Activated CD8-positive, alpha-beta T cell treated with anti-CD3 and anti-CD28 coated beads for 36 hours (primary cell): ENCODE results near the gene CACNA2D3. TPM values are rescaled to one million over a fixed set of nuclear protein-coding genes. Genes with fewer than 3 reads are reported as not detected.

Experiments
- ATAC-seq: fragments of 200-7000 bp; cut with Tn5 transposase; one replicate; pipeline ENCODE4 v1.10.0; 2021; ENCODE audit warnings: mild to moderate bottlenecking, moderate library complexity
- CTCF ChIA-PET: fragments of 350-600 bp; sonication (Branson Sonifier 250); formaldehyde crosslinking; loops from one replicate; lab custom pipeline; 2021; ENCODE audit warnings: antibody characterized with exemption; lab: Charles Lee
- POLR2A ChIA-PET: fragments of 350-600 bp; sonication (Branson Sonifier 250); formaldehyde crosslinking; loops from one replicate; lab custom pipeline; 2021; ENCODE audit warnings: antibody characterized with exemption; lab: Charles Lee
- DNase-seq: peaks from one replicate; pipeline ENCODE4 v3.0.0-alpha.2; 2020
- H3K27ac Mint-ChIP-seq: one replicate; pipeline ENCODE4 v1.8.0; 2021; ENCODE audit warnings: mild to moderate bottlenecking, mixed read lengths
- H3K27me3 Mint-ChIP-seq: one replicate; pipeline ENCODE4 v1.8.0; 2021; ENCODE audit warnings: mixed read lengths
- H3K36me3 Mint-ChIP-seq: one replicate; pipeline ENCODE4 v1.8.0; 2021; ENCODE audit warnings: low read depth, mixed read lengths
- H3K4me1 Mint-ChIP-seq: one replicate; pipeline ENCODE4 v1.8.0; 2021; ENCODE audit warnings: low read depth, mixed read lengths
- H3K4me3 Mint-ChIP-seq: one replicate; pipeline ENCODE4 v1.8.0; 2021; ENCODE audit warnings: mild to moderate bottlenecking, moderate library complexity, mixed read lengths
- H3K9me3 Mint-ChIP-seq: one replicate; pipeline ENCODE4 v1.8.0; 2021; ENCODE audit warnings: mixed read lengths
- intact Hi-C: fragments of 100-400 bp; cut with micrococcal nuclease; formaldehyde crosslinking; loops from one replicate; pipeline ENCODE4 v1.10.0; 2022
- total RNA-seq, 2 experiments: library from RNA; stranded (reverse); gene quantifications; one replicate each; pipeline ENCODE4 v1.2.3, GENCODE V29; 2021
- TF ChIP-seq, protein P1 (sequence below): fragments of 200-600 bp; IDR thresholded peaks from one replicate; pipeline ENCODE4 v1.8.0; 2022; ENCODE audit warnings: antibody characterized with exemption, mild to moderate bottlenecking

Gene CACNA2D3
- total RNA-seq, 2 experiments from 2014 or later = not detected

DNA sequence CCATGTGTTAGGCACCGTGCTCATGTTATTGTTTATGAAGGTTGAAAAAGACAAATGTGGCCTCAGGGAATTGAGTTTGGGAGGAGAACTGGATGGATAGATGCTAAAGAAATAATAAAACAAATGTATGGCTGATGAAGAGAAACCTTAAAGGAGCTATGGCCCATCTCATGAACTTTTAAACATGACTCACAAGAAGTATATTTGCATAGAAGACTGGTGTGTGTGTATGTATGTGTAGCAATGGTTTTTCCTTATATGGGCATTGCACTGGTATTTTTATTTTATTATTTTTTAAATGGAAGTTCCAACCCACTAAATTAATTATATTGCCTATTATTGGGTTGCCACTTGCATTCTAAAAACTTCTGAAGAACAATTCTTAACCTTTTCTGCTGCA lies 31.1 kb downstream of the CACNA2D3 start:
- H3K27ac Mint-ChIP-seq = no peak overlapping the region
- no peaks in the 10 kb centered on the region for H3K36me3 Mint-ChIP-seq
- no peaks in the 10 kb centered on the region for H3K27me3 Mint-ChIP-seq
- no peak overlapping the region for H3K4me3 Mint-ChIP-seq
- H3K9me3 Mint-ChIP-seq = no peaks in the 10 kb centered on the region
- no peaks in the 10 kb centered on the region for H3K4me1 Mint-ChIP-seq
- CTCF ChIA-PET = no interaction called here
- TF ChIP-seq, protein P1, sequence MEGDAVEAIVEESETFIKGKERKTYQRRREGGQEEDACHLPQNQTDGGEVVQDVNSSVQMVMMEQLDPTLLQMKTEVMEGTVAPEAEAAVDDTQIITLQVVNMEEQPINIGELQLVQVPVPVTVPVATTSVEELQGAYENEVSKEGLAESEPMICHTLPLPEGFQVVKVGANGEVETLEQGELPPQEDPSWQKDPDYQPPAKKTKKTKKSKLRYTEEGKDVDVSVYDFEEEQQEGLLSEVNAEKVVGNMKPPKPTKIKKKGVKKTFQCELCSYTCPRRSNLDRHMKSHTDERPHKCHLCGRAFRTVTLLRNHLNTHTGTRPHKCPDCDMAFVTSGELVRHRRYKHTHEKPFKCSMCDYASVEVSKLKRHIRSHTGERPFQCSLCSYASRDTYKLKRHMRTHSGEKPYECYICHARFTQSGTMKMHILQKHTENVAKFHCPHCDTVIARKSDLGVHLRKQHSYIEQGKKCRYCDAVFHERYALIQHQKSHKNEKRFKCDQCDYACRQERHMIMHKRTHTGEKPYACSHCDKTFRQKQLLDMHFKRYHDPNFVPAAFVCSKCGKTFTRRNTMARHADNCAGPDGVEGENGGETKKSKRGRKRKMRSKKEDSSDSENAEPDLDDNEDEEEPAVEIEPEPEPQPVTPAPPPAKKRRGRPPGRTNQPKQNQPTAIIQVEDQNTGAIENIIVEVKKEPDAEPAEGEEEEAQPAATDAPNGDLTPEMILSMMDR = no peak
- intact Hi-C loops = no loop called here
- ATAC-seq = no peak
- no peak for DNase-seq
- POLR2A ChIA-PET = interaction anchor here (0.7 kb wide), 1 partner anchor 141 kb away, joined by 3 read pairs; no protein-coding TSS in a partner anchor

DNA sequence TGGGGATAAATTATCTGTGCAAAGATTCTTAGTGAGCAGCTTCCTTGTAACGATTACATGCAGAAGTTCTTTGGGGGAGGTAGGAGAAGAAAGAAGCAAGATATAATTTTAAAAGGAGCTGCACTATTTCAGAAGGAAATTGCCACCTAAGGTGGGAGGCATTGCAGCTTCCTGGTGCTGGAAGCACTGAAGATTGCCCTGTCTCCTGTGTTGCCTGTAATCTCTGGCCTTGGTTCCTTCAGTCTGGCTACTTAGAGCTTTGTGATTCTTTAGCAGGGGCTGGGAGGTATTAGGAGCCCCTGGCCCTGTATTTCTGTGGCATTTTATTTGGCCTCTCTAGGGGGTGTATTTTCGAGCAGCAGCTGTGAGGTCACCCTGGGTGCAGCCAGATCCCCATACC lies 35.5 kb downstream of the CACNA2D3 start:
- DNase-seq (no peak), ATAC-seq (no peak)
- no peak overlapping the region for H3K4me3 Mint-ChIP-seq
- TF ChIP-seq, protein P1 = no peak
- CTCF ChIA-PET = no interaction called here
- intact Hi-C loops = no loop called here
- POLR2A ChIA-PET = no interaction called here
- H3K36me3 Mint-ChIP-seq = no peaks in the 10 kb centered on the region
- no peaks in the 10 kb centered on the region for H3K4me1 Mint-ChIP-seq
- no peaks in the 10 kb centered on the region for H3K9me3 Mint-ChIP-seq
- H3K27ac Mint-ChIP-seq = no peak overlapping the region
- no peaks in the 10 kb centered on the region for H3K27me3 Mint-ChIP-seq

DNA sequence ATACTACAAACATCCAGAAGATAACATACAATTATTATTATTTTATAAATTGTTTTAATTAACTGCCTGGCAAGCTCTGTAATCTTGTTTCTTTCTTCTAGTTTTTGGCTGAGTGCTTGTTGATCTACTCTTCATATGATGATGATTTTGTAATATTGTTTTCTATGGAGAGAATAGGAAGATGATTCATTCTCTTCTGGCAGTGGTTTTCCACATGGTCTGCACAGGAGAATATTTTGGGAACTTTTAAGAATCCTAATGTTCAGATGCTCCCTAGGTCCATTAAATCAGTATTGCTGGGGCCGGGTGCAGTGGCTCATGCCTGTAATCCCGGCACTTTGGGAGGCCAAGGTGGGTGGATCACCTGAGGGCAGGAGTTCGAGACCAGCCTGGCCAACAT lies 37.6 kb downstream of the CACNA2D3 start:
- intact Hi-C loops = no loop called here
- H3K36me3 Mint-ChIP-seq = no peaks in the 10 kb centered on the region
- ATAC-seq (no peak), DNase-seq (no peak)
- ChIA-PET POLR2A (interaction anchor here (0.6 kb wide), 1 partner anchor 749 kb away, joined by 3 read pairs; no protein-coding TSS in a partner anchor), CTCF (no interaction called here)
- H3K4me1 Mint-ChIP-seq = no peaks in the 10 kb centered on the region
- no peak overlapping the region for H3K27ac Mint-ChIP-seq
- H3K27me3 Mint-ChIP-seq = no peaks in the 10 kb centered on the region
- no peaks in the 10 kb centered on the region for H3K9me3 Mint-ChIP-seq
- no peak overlapping the region for H3K4me3 Mint-ChIP-seq
- TF ChIP-seq, protein P1 = no peak

DNA sequence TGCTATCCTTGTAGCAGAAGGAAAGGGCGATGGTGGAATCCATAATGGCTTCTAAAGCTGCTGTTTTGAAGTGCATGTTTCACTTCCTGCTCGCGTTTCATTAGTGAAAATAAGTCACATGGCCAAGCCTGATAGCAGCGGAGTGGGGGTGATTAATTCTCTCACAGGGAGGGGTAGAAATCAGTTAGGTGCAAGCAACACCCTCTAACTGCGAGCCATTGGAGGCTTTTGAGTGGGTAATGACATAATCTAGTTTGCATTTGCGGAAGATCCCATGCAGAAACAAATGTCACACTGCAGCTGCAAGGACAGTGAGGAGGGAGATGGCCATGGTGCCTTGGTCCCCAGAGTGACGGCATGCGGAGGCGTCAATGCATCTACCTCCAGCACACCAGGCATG lies 41.1 kb downstream of the CACNA2D3 start:
- intact Hi-C loops = no loop called here
- POLR2A ChIA-PET = no interaction called here
- ATAC-seq (no peak), DNase-seq (no peak)
- Mint-ChIP-seq H3K36me3 (no peaks in the 10 kb centered on the region), H3K9me3 (no peaks in the 10 kb centered on the region), H3K4me3 (no peak overlapping the region), H3K27me3 (no peaks in the 10 kb centered on the region), H3K4me1 (no peaks in the 10 kb centered on the region), H3K27ac (no peak overlapping the region)
- TF ChIP-seq, protein P1 = no peak
- CTCF ChIA-PET = no interaction called here

DNA sequence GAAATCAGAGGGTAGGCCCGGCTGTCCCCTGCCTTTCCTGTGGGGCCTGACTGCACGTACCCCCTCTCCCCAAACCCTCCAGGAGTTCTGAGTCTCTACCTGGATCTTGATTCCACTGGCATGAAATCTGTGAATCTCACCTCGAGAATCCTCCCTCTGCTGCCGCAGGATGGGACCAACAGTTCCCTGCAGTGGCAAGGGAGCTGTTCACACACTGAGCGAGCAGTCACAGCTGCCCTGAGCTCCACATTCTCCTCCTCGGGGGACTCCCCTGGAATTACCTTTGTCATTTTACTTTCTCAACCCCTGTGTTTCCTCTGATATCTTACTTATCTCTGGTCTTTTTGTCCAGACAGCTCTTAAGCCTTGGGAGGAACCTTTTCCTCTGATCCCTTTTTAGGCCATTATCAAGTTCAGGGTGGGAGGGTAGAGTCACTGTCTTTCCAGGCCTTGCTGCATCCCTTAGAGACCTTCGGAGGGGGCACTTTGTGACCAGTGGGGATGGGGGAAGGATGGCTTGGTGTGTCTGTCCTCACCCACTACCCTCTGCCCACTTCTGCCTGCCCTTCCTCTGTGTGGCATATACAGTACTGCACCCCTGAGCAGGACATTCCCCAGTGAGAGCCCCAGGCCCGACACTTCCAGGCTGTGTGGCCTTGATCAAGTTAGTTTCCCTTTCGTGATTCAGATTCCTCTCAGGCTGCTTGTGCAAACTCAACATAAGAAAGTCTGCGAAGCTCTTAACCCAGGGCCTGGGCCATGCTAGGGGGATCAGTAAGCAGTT lies 42.0 kb downstream of the CACNA2D3 start:
- TF ChIP-seq, protein P1 = no peak
- no peak for ATAC-seq
- CTCF ChIA-PET = no interaction called here
- no peaks in the 10 kb centered on the region for H3K4me1 Mint-ChIP-seq
- H3K36me3 Mint-ChIP-seq = no peaks in the 10 kb centered on the region
- no peak for DNase-seq
- H3K9me3 Mint-ChIP-seq = no peaks in the 10 kb centered on the region
- POLR2A ChIA-PET = no interaction called here
- no peaks in the 10 kb centered on the region for H3K27me3 Mint-ChIP-seq
- no peak overlapping the region for H3K4me3 Mint-ChIP-seq
- no peak overlapping the region for H3K27ac Mint-ChIP-seq
- intact Hi-C loops = no loop called here
